C4-2B (cell line): ENCODE data around the gene ADCY9.

ENCODE experiments used
- ZFX ChIP-seq: fragments of 450-650 bp; IDR thresholded peaks from 2 replicates; pipeline ENCODE4 v1.6.1; 2017
- TF ChIP-seq, protein P1 (sequence below): fragments of 450-650 bp; conservative IDR thresholded peaks from 2 replicates; pipeline ENCODE4 v1.5.1; 2017; ENCODE audit warnings: mild to moderate bottlenecking

DNA sequence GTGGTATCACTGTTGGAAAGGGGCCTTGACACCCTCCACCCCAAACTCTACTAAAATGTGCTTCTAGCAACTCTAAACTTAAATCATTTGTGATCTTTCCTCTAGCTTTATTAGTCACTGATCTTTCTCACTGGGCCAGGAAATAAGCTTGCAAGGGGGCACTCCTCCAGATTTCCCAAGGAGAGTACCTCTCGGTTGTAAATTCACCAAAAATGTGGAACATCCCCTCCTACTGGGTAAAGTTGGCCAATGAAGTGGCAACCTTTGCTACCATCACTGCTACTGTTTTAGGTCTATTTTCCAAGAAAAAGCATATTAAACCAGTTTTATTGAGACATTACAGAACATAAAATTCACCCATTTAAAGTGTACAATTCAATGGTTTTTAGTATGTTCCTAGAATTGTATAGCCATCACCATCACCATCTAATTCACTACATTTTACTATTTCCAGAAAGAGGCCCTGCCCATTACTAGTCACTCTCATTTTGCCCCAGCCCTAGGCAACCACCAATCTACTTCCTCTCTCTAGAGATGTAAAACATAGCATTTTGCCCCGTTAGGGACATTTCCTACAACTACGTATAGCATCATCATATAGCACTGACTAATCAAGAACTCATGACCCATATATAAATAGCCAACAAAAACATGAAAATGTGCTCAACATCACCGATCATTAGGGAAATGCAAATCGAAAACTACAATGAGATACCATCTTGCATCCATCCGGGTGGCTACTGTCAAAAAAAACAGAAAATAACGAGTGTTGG lies 44.6 kb upstream of the ADCY9 start:
- TF ChIP-seq, protein P1, sequence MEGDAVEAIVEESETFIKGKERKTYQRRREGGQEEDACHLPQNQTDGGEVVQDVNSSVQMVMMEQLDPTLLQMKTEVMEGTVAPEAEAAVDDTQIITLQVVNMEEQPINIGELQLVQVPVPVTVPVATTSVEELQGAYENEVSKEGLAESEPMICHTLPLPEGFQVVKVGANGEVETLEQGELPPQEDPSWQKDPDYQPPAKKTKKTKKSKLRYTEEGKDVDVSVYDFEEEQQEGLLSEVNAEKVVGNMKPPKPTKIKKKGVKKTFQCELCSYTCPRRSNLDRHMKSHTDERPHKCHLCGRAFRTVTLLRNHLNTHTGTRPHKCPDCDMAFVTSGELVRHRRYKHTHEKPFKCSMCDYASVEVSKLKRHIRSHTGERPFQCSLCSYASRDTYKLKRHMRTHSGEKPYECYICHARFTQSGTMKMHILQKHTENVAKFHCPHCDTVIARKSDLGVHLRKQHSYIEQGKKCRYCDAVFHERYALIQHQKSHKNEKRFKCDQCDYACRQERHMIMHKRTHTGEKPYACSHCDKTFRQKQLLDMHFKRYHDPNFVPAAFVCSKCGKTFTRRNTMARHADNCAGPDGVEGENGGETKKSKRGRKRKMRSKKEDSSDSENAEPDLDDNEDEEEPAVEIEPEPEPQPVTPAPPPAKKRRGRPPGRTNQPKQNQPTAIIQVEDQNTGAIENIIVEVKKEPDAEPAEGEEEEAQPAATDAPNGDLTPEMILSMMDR, result no peak
- no peak for TF ChIP-seq ZFX
